ENCODE results near the gene MTERF2. TPM values are rescaled to one million over a fixed set of nuclear protein-coding genes. Genes with fewer than 3 reads are reported as not detected.

Gene MTERF2
- total and polyA plus RNA-seq, 4 donors, result 6.4 to 18.9 (median 13.7) TPM

- Histone ChIP-seq H3K36me3 (ENCODE audit: control insufficient read depth in 4 of 4, insufficient read depth in 3 of 4, low read depth in 1 of 4, low read length in 3 of 4) (peaks cover 0 to 3% (median 1%) of the 10 kb centered on the region in 4 donors), H3K27me3 (ENCODE audit: control insufficient read depth in 4 of 4, insufficient read depth in 4 of 4, low read length in 3 of 4) (no peaks in the 10 kb centered on the region), H3K4me3 (ENCODE audit: low read depth in 1 of 3, low read length in 3 of 3) (no peak overlapping the region), H3K9me3 (ENCODE audit: control insufficient read depth in 4 of 4, low read length in 3 of 4) (no peaks in the 10 kb centered on the region), H3K9ac (ENCODE audit: low read depth in 1 of 2, low read length in 2 of 2) (no peak overlapping the region), H3K27ac (ENCODE audit: low read depth in 1 of 2, low read length in 2 of 2) (no peak overlapping the region), H3K4me1 (ENCODE audit: control insufficient read depth in 4 of 4, insufficient read depth in 4 of 4, low read length in 3 of 4) (peaks cover 6 to 16% (median 13%) of the 10 kb centered on the region in 4 donors)
- DNase-seq (ENCODE audit: low spot score), result no peak
- 96% methylated on average over 6 of the region's 6 CpGs for WGBS
- TF ChIP-seq FOXA1 (IDR thresholded peaks at IDR 0.05) (no peak), EGR1 (IDR thresholded peaks at IDR 0.05; ENCODE audit: low read depth in 2 of 2) (no peak), RXRA (IDR thresholded peaks at IDR 0.05) (no peak), YY1 (IDR thresholded peaks at IDR 0.05) (no peak), JUND (IDR thresholded peaks at IDR 0.05) (no peak), SP1 (IDR thresholded peaks at IDR 0.05) (no peak), HNF4A (conservative IDR thresholded peaks at IDR 0.05) (no peak), FOXA2 (IDR thresholded peaks at IDR 0.05) (no peak), ZBTB33 (IDR thresholded peaks at IDR 0.05) (no peak), MAX (IDR thresholded peaks at IDR 0.05) (no peak), HNF4G (IDR thresholded peaks at IDR 0.05) (no peak), NR2F2 (IDR thresholded peaks at IDR 0.05) (no peak), ATF3 (IDR thresholded peaks at IDR 0.05) (no peak), GABPA (IDR thresholded peaks at IDR 0.05 in 1 of 2, conservative IDR thresholded peaks at IDR 0.05 in 1 of 2) (no peak), TAF1 (conservative IDR thresholded peaks at IDR 0.05) (no peak)
- TF ChIP-seq, protein P1, sequence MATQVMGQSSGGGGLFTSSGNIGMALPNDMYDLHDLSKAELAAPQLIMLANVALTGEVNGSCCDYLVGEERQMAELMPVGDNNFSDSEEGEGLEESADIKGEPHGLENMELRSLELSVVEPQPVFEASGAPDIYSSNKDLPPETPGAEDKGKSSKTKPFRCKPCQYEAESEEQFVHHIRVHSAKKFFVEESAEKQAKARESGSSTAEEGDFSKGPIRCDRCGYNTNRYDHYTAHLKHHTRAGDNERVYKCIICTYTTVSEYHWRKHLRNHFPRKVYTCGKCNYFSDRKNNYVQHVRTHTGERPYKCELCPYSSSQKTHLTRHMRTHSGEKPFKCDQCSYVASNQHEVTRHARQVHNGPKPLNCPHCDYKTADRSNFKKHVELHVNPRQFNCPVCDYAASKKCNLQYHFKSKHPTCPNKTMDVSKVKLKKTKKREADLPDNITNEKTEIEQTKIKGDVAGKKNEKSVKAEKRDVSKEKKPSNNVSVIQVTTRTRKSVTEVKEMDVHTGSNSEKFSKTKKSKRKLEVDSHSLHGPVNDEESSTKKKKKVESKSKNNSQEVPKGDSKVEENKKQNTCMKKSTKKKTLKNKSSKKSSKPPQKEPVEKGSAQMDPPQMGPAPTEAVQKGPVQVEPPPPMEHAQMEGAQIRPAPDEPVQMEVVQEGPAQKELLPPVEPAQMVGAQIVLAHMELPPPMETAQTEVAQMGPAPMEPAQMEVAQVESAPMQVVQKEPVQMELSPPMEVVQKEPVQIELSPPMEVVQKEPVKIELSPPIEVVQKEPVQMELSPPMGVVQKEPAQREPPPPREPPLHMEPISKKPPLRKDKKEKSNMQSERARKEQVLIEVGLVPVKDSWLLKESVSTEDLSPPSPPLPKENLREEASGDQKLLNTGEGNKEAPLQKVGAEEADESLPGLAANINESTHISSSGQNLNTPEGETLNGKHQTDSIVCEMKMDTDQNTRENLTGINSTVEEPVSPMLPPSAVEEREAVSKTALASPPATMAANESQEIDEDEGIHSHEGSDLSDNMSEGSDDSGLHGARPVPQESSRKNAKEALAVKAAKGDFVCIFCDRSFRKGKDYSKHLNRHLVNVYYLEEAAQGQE (IDR thresholded peaks at IDR 0.05), result no peak
- TF ChIP-seq, protein P2, sequence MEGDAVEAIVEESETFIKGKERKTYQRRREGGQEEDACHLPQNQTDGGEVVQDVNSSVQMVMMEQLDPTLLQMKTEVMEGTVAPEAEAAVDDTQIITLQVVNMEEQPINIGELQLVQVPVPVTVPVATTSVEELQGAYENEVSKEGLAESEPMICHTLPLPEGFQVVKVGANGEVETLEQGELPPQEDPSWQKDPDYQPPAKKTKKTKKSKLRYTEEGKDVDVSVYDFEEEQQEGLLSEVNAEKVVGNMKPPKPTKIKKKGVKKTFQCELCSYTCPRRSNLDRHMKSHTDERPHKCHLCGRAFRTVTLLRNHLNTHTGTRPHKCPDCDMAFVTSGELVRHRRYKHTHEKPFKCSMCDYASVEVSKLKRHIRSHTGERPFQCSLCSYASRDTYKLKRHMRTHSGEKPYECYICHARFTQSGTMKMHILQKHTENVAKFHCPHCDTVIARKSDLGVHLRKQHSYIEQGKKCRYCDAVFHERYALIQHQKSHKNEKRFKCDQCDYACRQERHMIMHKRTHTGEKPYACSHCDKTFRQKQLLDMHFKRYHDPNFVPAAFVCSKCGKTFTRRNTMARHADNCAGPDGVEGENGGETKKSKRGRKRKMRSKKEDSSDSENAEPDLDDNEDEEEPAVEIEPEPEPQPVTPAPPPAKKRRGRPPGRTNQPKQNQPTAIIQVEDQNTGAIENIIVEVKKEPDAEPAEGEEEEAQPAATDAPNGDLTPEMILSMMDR (IDR thresholded peaks at IDR 0.05; ENCODE audit: low read depth, low read length, missing input control), result no peak
Measured at GRCh38 chr12:106984588-106985137, 2.3 kb downstream of the MTERF2 start.

Measured in liver (tissue), 9 donors.